Osteocyte (in vitro differentiated cells): ENCODE data around the gene CCL22. TPM values are rescaled to one million over a fixed set of nuclear protein-coding genes. Genes with fewer than 3 reads are reported as not detected.

ENCODE experiments used
- DNase-seq: peaks from one replicate; pipeline ENCODE4 v3.0.0; 2021; ENCODE audit warnings: mixed read lengths; ENCODE audit not compliant: unreplicated experiment; ENCODE audit errors: extremely low spot score
- H3K27ac Mint-ChIP-seq: one replicate; pipeline ENCODE4 v1.8.0; 2021; ENCODE audit warnings: mild to moderate bottlenecking, mixed read lengths; ENCODE audit not compliant: unreplicated experiment
- H3K27me3 Mint-ChIP-seq: one replicate; pipeline ENCODE4 v1.8.0; 2021; ENCODE audit warnings: mixed read lengths; ENCODE audit not compliant: unreplicated experiment
- H3K36me3 Mint-ChIP-seq: one replicate; pipeline ENCODE4 v1.8.0; 2021; ENCODE audit warnings: mixed read lengths; ENCODE audit not compliant: unreplicated experiment
- H3K4me1 Mint-ChIP-seq: one replicate; pipeline ENCODE4 v1.8.0; 2021; ENCODE audit warnings: mixed read lengths; ENCODE audit not compliant: unreplicated experiment
- H3K4me3 Mint-ChIP-seq: one replicate; pipeline ENCODE4 v1.8.0; 2021; ENCODE audit warnings: mild to moderate bottlenecking, moderate library complexity, mixed read lengths; ENCODE audit not compliant: unreplicated experiment
- H3K9me3 Mint-ChIP-seq: one replicate; pipeline ENCODE4 v1.8.0; 2021; ENCODE audit warnings: mixed read lengths; ENCODE audit not compliant: unreplicated experiment
- CTCF ChIP-seq: fragments of 200-600 bp; sonication (generic); IDR thresholded peaks from 2 replicates; pipeline ENCODE4 v1.5.0; 2021; ENCODE audit warnings: antibody characterized with exemption, mild to moderate bottlenecking, moderate library complexity
- total RNA-seq: library from RNA; stranded (reverse); gene quantifications from 2 replicates; pipeline ENCODE4 v1.2.1, GENCODE V29; 2021

CCL22 gene
- total RNA-seq, 1 donor from 2014 or later: not detected

GRCh38 chr16:57405097-57405496, 46.5 kb downstream of the CCL22 start:
- no peaks in the 10 kb centered on the region for H3K4me1 Mint-ChIP-seq
- no peak for TF ChIP-seq CTCF
- no peak overlapping the region for H3K27ac Mint-ChIP-seq
- H3K9me3 Mint-ChIP-seq: no peaks in the 10 kb centered on the region
- peaks cover 38% of the 10 kb centered on the region for H3K27me3 Mint-ChIP-seq
- H3K36me3 Mint-ChIP-seq: no peaks in the 10 kb centered on the region
- H3K4me3 Mint-ChIP-seq: no peak overlapping the region
- no peak for DNase-seq

- Mint-ChIP-seq H3K9me3 (no peaks in the 10 kb centered on the region), H3K27ac (no peak overlapping the region), H3K4me1 (peaks cover 2% of the 10 kb centered on the region), H3K4me3 (no peak overlapping the region), H3K36me3 (no peaks in the 10 kb centered on the region), H3K27me3 (peaks cover 31% of the 10 kb centered on the region)
- DNase-seq: no peak
- no peak for TF ChIP-seq CTCF
These were observed 48.3 kb downstream of the CCL22 start for GRCh38 chr16:57406881-57407280.

- H3K27ac Mint-ChIP-seq: no peak overlapping the region
- H3K4me1 Mint-ChIP-seq: peaks cover 2% of the 10 kb centered on the region
- no peak for TF ChIP-seq CTCF
- H3K4me3 Mint-ChIP-seq: no peak overlapping the region
- DNase-seq: no peak
- peaks cover 30% of the 10 kb centered on the region for H3K27me3 Mint-ChIP-seq
- H3K36me3 Mint-ChIP-seq: no peaks in the 10 kb centered on the region
- no peaks in the 10 kb centered on the region for H3K9me3 Mint-ChIP-seq
These were observed 49.2 kb downstream of the CCL22 start for GRCh38 chr16:57407521-57408353.

- no peak for DNase-seq
- H3K27me3 Mint-ChIP-seq: peaks cover 27% of the 10 kb centered on the region
- H3K4me1 Mint-ChIP-seq: peaks cover 2% of the 10 kb centered on the region
- TF ChIP-seq CTCF: no peak
- no peak overlapping the region for H3K4me3 Mint-ChIP-seq
- no peak overlapping the region for H3K27ac Mint-ChIP-seq
- H3K9me3 Mint-ChIP-seq: no peaks in the 10 kb centered on the region
- H3K36me3 Mint-ChIP-seq: no peaks in the 10 kb centered on the region
These were observed 50.5 kb downstream of the CCL22 start for GRCh38 chr16:57409065-57409464.

- H3K36me3 Mint-ChIP-seq: no peaks in the 10 kb centered on the region
- no peak overlapping the region for H3K4me3 Mint-ChIP-seq
- DNase-seq: no peak
- no peak for TF ChIP-seq CTCF
- H3K4me1 Mint-ChIP-seq: peaks cover 2% of the 10 kb centered on the region
- no peaks in the 10 kb centered on the region for H3K9me3 Mint-ChIP-seq
- no peak overlapping the region for H3K27ac Mint-ChIP-seq
- peaks cover 20% of the 10 kb centered on the region for H3K27me3 Mint-ChIP-seq
These were observed 51.4 kb downstream of the CCL22 start for GRCh38 chr16:57409870-57410587.
